Subcutaneous abdominal adipose tissue (tissue), 5 donors: Measurements from ENCODE around the gene TBC1D8.
"Not testable (repeated sequence)": the region's sequence is repeated elsewhere in the genome, so short reads cannot be mapped to it uniquely, and the experiment has no call there.

Experiments
- H3K27ac ChIP-seq: one replicate; pipeline ENCODE4 v1.7.0; 2013; ENCODE audit warnings: low read depth, mild to moderate bottlenecking, inconsistent platforms, low read length, moderate library complexity
- H3K27me3 ChIP-seq, 5 donors: one replicate each; pipeline ENCODE4 v1.7.0; 2013; ENCODE audit warnings: low read length in 5 of 5, inconsistent platforms in 1 of 5; ENCODE audit not compliant: control insufficient read depth in 5 of 5, insufficient read depth in 4 of 5
- H3K36me3 ChIP-seq, 5 donors: one replicate each; pipeline ENCODE4 v1.7.0; 2013; ENCODE audit warnings: low read length in 5 of 5; ENCODE audit not compliant: control insufficient read depth in 5 of 5, insufficient read depth in 5 of 5
- H3K4me1 ChIP-seq, 5 donors: one replicate each; pipeline ENCODE4 v1.7.0; 2013; ENCODE audit warnings: low read length in 5 of 5, mild to moderate bottlenecking in 3 of 5, moderate library complexity in 1 of 5; ENCODE audit not compliant: control insufficient read depth in 5 of 5, insufficient read depth in 5 of 5
- H3K4me3 ChIP-seq, 5 donors: one replicate each; pipeline ENCODE4 v1.7.0; 2013; ENCODE audit warnings: low read length in 5 of 5, low read depth in 1 of 5
- H3K9ac ChIP-seq, 5 donors: one replicate each; pipeline ENCODE4 v1.7.0; 2013; ENCODE audit warnings: low read length in 5 of 5, mild to moderate bottlenecking in 4 of 5, moderate library complexity in 3 of 5
- H3K9me3 ChIP-seq, 5 donors: one replicate each; pipeline ENCODE4 v1.7.0; 2013; ENCODE audit warnings: low read length in 5 of 5; ENCODE audit not compliant: control insufficient read depth in 5 of 5
- donor health status: healthy.
- donor health status: healthy.
- donor health status: healthy.
- donor health status: healthy.
- donor health status: healthy.

TBC1D8 gene

DNA sequence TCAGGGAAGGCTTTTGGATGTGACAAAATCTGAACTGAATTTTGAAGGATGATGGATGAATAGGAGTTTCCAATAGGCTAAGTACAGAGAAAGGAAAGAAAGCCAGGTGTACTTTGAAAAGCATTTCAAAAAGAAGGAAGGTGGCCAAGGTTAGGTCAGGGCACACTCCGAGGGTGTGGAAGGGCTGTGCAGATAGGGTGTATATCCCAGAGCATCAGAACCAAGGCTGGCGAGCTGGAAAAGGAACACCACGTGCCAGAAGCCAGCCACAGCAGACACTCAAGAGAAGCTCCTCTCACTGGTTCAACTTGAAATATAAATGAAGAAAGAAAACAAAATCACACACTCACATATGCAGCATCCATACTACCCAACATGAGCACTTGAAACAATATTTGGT, 98.1 kb downstream of the TBC1D8 start:
- no peaks in the 10 kb centered on the region for H3K9me3 ChIP-seq

DNA sequence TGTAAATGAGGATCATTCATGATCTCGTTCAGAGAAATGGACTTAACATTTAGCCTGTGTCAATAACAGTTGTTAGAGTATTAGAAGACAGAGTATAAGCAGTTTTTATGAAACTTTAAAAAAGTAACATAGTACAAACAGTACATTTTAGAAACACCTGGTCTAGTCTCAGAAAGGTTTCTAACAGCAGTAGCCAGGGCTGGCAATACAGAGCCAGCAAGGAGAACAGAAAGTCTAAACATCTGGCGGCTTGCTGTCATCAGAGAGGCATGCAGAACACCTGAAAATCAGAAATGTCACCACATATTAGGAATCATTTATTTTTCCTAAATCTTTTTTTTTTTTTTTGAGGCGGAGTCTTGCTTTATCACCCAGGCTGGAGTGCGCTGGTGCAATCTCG, 99.0 kb downstream of the TBC1D8 start:
- H3K27ac ChIP-seq = no peak overlapping the region
- no peaks in the 10 kb centered on the region for H3K9me3 ChIP-seq
- H3K27me3 ChIP-seq = no peaks in the 10 kb centered on the region
- H3K36me3 ChIP-seq = peaks cover 0 to 30% (median 11%) of the 10 kb centered on the region in 5 donors
- peaks cover 0 to 11% (median 8%) of the 10 kb centered on the region in 5 donors for H3K4me1 ChIP-seq
- H3K4me3 ChIP-seq = no peak overlapping the region
- no peak overlapping the region for H3K9ac ChIP-seq

More for the DNA sequence above, 98.1 kb downstream of the TBC1D8 start:
- H3K27me3 ChIP-seq = no peaks in the 10 kb centered on the region
- no peak overlapping the region for H3K27ac ChIP-seq
- H3K9ac ChIP-seq = no peak overlapping the region
- H3K4me1 ChIP-seq = peaks cover 0 to 1% (median under 1%) of the 10 kb centered on the region in 5 donors
- no peak overlapping the region for H3K4me3 ChIP-seq
- peaks cover under 1 to 29% (median 11%) of the 10 kb centered on the region in 5 donors for H3K36me3 ChIP-seq

DNA sequence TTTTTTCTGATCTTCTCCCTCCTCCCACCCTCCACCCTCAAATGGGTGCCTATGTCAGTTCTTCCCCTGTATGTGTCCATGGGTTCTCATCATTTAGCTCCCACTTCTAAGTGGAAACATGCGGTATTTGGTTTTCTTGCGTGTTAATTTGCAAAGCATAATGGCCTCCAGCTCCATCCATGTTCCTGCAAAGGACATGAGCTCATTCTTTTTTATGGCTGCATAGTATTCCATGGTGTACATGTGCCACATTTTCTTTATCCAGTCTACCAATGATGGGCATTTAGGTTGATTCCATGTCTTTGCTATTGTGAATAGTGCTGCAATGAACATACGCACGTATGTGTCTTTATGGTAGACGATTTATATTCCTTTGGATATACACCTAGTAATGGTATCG, 100.3 kb downstream of the TBC1D8 start:
- peaks cover 0 to 26% (median 14%) of the 10 kb centered on the region in 5 donors for H3K36me3 ChIP-seq
- H3K9me3 ChIP-seq = not testable (repeated sequence)

DNA sequence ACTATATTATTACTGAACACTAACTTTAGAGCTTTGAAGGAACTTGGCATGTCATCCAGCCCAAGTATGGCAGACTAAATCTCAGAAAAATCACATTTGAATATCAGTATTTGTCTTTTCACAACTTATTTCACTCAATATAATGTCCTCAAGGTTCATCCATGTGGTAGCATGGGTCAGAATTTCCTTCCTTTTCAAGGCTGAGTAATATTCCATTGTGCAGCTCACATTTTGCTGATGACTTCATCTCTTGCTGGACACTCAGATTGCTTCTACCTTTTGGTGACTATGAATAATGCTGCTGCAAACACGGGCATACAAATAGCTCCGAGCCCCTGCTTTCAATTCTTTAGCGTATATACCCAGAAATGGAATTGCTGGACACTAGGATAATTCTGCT, 102.4 kb downstream of the TBC1D8 start:
- Histone ChIP-seq H3K9ac (no peak overlapping the region), H3K4me3 (no peak overlapping the region), H3K9me3 (no peaks in the 10 kb centered on the region)

More for the DNA sequence above, 100.3 kb downstream of the TBC1D8 start:
- not testable (repeated sequence) for H3K4me3 ChIP-seq, H3K9ac ChIP-seq, H3K27me3 ChIP-seq, H3K27ac ChIP-seq
- H3K4me1 ChIP-seq = peaks cover 0 to 12% (median 8%) of the 10 kb centered on the region in 5 donors

DNA sequence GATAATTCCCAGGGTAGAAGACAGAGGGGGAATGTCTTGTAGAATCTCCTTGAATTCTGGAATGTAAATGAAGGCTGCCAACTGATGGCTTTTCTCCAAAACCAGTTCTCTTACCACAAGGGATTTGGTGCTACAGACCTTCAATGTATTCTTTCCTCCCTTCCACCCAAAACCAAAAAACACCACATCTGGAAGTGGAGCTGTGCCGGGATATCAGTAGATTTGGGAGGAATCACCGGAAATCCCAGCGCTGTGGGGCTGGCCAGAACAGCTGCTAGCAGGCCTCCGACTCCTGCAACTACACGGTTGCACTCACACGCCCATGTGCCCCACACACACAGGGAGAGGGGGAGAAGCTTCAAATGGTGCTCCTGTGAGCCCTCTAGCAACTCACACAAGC, 103.4 kb downstream of the TBC1D8 start:
- Histone ChIP-seq H3K4me3 (no peak overlapping the region), H3K4me1 (peaks cover 0 to 12% (median 8%) of the 10 kb centered on the region in 5 donors), H3K9ac (no peak overlapping the region), H3K27me3 (no peaks in the 10 kb centered on the region), H3K27ac (no peak overlapping the region), H3K36me3 (peaks cover 0 to 10% (median 4%) of the 10 kb centered on the region in 5 donors), H3K9me3 (no peaks in the 10 kb centered on the region)

More for the DNA sequence above, 102.4 kb downstream of the TBC1D8 start:
- Histone ChIP-seq H3K36me3 (peaks cover 0 to 20% (median 9%) of the 10 kb centered on the region in 5 donors), H3K4me1 (peaks cover 0 to 12% (median 8%) of the 10 kb centered on the region in 5 donors), H3K27ac (no peak overlapping the region), H3K27me3 (no peaks in the 10 kb centered on the region)

DNA sequence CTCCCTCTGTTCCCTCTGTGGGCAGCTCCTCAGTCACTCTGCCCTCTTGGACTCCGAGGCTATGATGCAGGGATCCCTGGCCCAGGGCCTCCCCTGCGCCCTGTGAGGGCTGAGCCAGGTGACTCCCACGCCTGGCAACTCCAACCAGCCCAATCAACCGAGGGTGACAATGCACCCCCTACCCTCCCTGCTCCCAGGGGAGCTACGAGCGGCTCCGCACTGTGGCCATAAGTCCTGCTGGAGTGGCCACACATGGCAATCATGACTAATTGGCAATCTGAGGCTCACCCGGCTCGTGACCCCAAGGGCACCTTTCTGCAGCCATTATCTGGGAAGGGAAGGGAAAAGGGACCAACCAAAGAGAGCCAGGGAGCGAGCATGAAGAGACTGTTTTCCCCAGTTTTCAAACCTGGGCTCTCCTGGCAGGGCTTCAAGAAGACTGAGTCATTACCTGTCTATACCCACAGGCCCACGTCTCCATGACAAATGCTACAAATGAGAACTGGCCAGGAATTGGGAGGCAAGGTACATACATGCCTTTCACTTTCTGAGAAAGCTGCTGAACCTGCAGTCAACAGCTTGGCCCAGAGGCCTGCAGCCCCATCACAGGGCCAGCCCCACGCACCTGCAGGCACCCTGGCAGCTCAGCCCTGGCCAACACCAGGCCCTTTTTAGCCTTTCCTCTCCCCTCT, 104.0 kb downstream of the TBC1D8 start:
- Histone ChIP-seq H3K4me3 (no peak overlapping the region), H3K9ac (no peak overlapping the region), H3K27me3 (no peaks in the 10 kb centered on the region), H3K27ac (no peak overlapping the region), H3K9me3 (no peaks in the 10 kb centered on the region), H3K36me3 (peaks cover 0 to 9% (median 4%) of the 10 kb centered on the region in 5 donors), H3K4me1 (peaks cover 0 to 12% (median 8%) of the 10 kb centered on the region in 5 donors)

DNA sequence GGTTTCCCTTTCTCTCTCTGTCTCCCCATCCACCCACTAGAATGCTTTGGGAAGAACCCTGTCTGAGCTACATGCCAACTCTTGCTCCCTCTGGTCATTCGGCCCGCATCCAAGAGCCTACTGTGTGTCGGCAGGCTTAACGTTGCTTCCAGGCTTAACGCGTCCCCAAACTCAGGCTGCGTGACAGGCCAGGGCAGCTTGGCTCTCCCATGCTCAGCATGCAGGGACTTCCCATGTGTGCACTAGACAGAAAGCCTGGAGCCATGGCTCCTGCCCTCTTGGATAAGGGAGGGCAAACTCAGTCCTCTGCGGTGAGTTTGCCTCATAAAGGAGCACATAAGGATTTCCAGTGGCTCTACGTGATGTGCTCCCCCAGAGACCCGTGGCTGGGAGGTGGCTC, 105.9 kb downstream of the TBC1D8 start:
- Histone ChIP-seq H3K9ac (no peak overlapping the region), H3K4me3 (no peak overlapping the region), H3K36me3 (peaks cover 0 to 8% (median 2%) of the 10 kb centered on the region in 5 donors), H3K4me1 (peaks cover 0 to 12% (median 8%) of the 10 kb centered on the region in 5 donors), H3K27ac (no peak overlapping the region), H3K27me3 (no peaks in the 10 kb centered on the region), H3K9me3 (no peaks in the 10 kb centered on the region)

DNA sequence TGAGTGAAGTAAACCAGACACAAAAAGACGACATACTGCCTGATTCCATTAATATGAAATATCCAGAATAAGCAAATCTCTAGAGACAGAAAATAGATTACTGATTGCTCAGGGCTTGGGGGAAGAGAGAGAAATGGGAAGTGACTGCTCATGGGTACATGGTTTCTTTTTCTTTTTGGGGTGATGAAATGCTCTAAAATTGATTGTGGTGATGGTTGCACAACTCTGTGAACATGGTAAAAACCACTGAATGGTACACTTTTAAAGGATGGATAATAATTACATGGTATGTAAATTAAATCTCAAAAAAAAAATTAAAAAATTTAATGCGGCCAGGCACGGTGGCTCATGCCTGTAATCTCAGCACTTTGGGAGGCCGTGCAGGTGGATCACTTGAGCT, 109.8 kb downstream of the TBC1D8 start:
- Histone ChIP-seq H3K9me3 (no peaks in the 10 kb centered on the region), H3K27ac (no peak overlapping the region), H3K36me3 (peaks cover 0 to 33% (median 23%) of the 10 kb centered on the region in 5 donors)

DNA sequence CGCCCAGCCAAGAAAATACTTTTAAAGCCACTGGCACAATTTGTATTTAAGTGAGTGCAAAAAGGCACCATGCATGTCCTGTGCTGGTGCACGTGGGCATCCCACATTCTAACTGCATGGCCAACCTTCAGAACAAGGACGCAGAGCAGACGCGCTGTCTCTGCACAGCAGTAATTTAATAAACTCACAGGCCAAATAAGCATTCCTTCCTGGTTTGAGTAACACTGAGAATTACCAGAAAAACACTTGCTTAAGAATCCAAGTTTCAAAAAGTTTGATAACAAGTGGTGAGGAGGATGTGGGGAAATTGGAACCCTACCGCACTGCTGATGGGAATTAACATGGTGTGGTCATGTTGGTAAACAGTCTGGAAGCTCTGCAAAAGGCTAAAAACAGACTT, 110.4 kb downstream of the TBC1D8 start:
- Histone ChIP-seq H3K36me3 (peaks cover 0 to 36% (median 25%) of the 10 kb centered on the region in 5 donors), H3K9ac (no peak overlapping the region), H3K4me1 (no peaks in the 10 kb centered on the region), H3K4me3 (no peak overlapping the region), H3K9me3 (no peaks in the 10 kb centered on the region), H3K27me3 (no peaks in the 10 kb centered on the region), H3K27ac (no peak overlapping the region)

More for the DNA sequence above, 109.8 kb downstream of the TBC1D8 start:
- Histone ChIP-seq H3K4me1 (no peaks in the 10 kb centered on the region), H3K4me3 (no peak overlapping the region), H3K9ac (no peak overlapping the region), H3K27me3 (no peaks in the 10 kb centered on the region)

DNA sequence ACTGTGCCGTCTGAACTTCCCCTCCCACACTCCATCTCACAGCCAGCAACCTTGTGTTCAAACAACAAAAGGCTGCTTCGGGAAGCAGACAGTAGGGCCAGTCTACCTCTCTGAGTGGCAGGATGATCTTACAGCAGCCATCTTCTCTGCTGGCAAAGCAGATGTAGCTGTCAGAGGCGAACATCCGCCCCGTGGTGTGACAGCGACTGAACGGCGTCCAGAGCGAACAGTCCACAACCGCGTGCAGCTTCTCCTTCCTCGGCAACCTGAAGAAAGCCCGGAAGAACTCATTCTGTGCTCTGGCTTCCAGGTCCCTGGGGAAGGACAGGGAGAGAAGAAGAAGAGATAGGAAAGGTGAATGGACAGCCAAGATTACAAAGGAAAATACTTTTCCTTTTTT, 111.1 kb downstream of the TBC1D8 start:
- no peaks in the 10 kb centered on the region for H3K4me1 ChIP-seq
- H3K9me3 ChIP-seq = no peaks in the 10 kb centered on the region
- H3K9ac ChIP-seq = no peak overlapping the region
- H3K27ac ChIP-seq = no peak overlapping the region
- H3K4me3 ChIP-seq = no peak overlapping the region
- H3K36me3 ChIP-seq = peaks cover 0 to 42% (median 32%) of the 10 kb centered on the region in 5 donors
- no peaks in the 10 kb centered on the region for H3K27me3 ChIP-seq
